HepG2 (cell line): ENCODE measurements around the gene BPIFB2.

Experiments used
- CTCF ChIP-seq: sonication (generic); formaldehyde crosslinking; IDR thresholded peaks from 2 replicates; pipeline ENCODE4 v1.5.0; 2020; ENCODE audit warnings: mild to moderate bottlenecking, missing genetic modification reagents, moderate library complexity
- EZH2 ChIP-seq: conservative IDR thresholded peaks from 2 replicates; pipeline ENCODE4 v1.6.1; 2012; ENCODE audit warnings: mild to moderate bottlenecking, low read depth, low read length, moderate library complexity
- GABPA ChIP-seq, 2 experiments: IDR thresholded peaks; 2 replicates each; pipeline ENCODE4 v1.6.1; 2011 to 2016; ENCODE audit warnings: low read depth in 2 of 2, low read length in 1 of 2, missing biosample characterization in 1 of 2, missing genetic modification characterization in 1 of 2
- HCFC1 ChIP-seq: fragments of 150-350 bp; IDR thresholded peaks from 2 replicates; pipeline ENCODE4 v1.6.1; 2014; ENCODE audit warnings: low read depth, low read length
- MED1 ChIP-seq: sonication (generic); formaldehyde crosslinking; IDR thresholded peaks from 2 replicates; pipeline ENCODE4 v1.4.0; 2020; ENCODE audit warnings: missing genetic modification reagents
- MEF2D ChIP-seq: sonication (generic); formaldehyde crosslinking; IDR thresholded peaks from 2 replicates; pipeline ENCODE4 v1.5.1; 2020; ENCODE audit warnings: mild to moderate bottlenecking, missing genetic modification reagents
- PHF20 ChIP-seq: sonication (generic); formaldehyde crosslinking; IDR thresholded peaks from 2 replicates; pipeline ENCODE4 v1.5.0; 2020; ENCODE audit warnings: mild to moderate bottlenecking, missing genetic modification reagents
- REST ChIP-seq, 2 experiments: IDR thresholded peaks; 2 replicates each; pipeline ENCODE4 v1.6.1; 2011 to 2012; ENCODE audit warnings: low read length in 2 of 2, borderline replicate concordance in 1 of 2, low read depth in 1 of 2, mild to moderate bottlenecking in 1 of 2, moderate library complexity in 1 of 2
- SRF ChIP-seq: IDR thresholded peaks from 2 replicates; pipeline ENCODE4 v1.6.1; 2011; ENCODE audit warnings: mild to moderate bottlenecking, low read depth, low read length, moderate library complexity
- ZNF33A ChIP-seq: sonication (generic); formaldehyde crosslinking; IDR thresholded peaks from 2 replicates; pipeline ENCODE4 v1.5.1; 2020; ENCODE audit warnings: missing genetic modification reagents, mild to moderate bottlenecking, moderate library complexity, borderline replicate concordance

- no peak for TF ChIP-seq PHF20 (CRISPR knock-in tag)
- TF ChIP-seq ZNF33A, result no peak
- no peak for TF ChIP-seq SRF
- TF ChIP-seq GABPA (IDR thresholded peaks at IDR 0.05; ENCODE audit: low read depth, low read length), result no peak
- TF ChIP-seq GABPA (CRISPR knock-in tag; IDR thresholded peaks at IDR 0.05; ENCODE audit: low read depth), result no peak
- TF ChIP-seq HCFC1, result no peak
- no peak for TF ChIP-seq MED1 (CRISPR knock-in tag)
- TF ChIP-seq REST (IDR thresholded peaks at IDR 0.05; ENCODE audit: borderline replicate concordance in 1 of 2, low read depth in 1 of 2, low read length in 2 of 2), result no peak
- no peak for TF ChIP-seq CTCF
- TF ChIP-seq EZH2, result no peak
- TF ChIP-seq MEF2D (CRISPR knock-in tag), result no peak
Observed at GRCh38 chr20:32966382-32966781, 41.1 kb upstream of the BPIFB2 start.
